ENCODE measurements around the gene MTHFR.

MTHFR gene

DNA sequence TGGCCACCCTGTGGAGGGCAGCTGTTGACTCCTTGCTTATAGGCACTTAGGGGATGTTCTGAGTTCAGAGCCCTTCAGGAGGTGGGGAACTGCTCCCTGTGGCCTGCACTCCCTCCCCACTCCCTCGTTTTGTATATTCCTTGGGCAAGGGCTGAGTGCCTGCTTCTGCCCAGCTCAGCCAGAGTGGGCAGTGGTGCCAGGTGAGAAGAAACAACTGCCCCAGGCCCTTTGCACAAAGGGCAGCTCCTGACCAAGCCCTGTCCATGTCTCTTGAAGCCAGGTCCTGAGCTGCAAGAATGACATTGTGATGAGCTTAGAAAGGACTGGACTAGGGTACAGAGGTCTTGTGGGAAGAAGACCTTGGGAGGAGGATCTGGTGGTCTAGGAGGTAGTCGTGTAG lies 67.7 kb downstream of the MTHFR start:
- in situ Hi-C loops (cut with HindIII; ENCODE audit: low sequenced_read_pairs): no loop called here

DNA sequence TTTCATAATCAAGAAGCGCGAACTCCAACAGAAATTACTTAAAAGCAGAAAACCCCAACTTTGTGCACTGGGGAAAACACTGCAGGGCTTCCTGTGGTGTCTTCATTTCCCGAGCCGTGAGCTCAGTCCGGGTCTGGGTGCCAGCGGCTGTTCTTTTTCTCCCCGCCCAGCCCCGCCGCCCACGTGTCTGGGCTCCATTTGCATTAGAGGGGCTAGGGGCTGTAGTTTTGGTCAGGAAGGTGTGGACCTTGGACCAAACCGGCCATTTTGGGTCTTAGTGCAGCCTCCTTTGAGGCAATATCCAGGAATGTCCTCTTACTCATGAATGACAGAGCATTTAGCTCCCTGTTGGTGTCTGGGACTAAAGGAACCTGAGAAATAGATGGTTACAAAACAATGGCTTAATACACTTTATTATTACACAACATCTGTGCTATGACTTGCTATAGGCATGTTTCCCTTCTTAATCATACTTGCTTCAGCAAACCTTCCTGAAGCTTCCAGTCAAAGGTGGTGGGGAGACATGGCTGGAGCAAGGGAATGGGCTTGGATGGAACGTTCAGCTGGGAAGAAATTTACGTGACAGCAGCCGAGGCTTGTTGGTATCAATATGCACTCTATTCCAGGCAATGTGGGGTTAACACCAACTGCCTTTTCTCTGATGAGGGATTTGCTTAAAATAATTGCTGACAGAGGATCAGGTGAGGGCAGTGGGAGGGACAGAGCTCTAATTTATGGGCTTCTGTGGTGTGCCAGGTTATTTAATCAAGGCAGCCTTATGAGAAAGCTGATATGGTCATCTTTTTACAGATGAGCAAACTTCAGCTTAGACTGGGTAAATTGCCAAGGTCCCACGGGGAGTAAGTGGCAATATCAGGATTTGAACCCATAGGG lies 68.8 kb downstream of the MTHFR start:
- in situ Hi-C loops (cut with HindIII; ENCODE audit: low sequenced_read_pairs): no loop called here

DNA sequence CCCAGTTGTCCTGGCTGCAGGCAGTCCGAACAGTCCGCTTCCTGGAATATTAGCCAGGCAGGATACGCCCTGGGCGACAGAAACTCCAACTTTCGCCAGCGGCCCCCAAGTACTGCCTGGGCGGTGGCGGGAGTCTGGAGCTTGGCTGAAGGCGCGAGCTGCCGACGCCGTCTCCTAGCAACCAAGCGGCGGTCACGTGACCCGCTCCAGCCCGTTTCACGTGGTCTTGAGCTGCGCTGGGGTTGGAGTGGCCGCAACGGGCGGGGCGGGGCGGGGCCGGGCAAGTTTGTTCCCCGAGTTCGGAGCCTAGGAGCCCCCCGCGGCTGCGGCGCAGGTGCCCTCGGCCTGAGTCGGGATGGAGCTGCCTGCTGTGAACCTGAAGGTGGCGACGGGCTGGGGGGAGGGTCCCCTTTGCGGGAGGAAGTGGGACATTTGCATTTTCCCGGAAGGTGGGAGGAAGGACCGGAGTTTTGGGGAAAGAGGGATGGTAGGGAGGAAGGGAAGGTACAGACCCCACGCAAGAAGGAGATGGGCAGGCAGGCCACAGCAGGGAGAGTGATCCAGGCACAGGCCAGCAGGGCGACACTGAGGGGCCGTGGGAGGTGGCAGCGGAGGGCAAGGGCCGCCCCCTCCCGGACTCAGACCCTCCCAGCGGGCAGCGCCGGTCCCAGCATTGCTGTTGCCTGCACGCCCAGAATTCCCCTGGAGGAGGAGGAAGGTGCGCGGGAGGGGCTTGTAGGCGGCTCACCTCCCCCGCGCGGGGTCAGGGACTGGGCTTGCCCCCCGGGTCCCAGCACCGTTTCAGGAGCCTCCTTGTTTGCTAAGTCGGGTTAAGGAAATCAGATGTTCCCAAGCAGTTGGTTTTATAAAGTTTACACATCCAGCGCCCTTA lies 69.7 kb downstream of the MTHFR start, which contains the start of gene AGTRAP:
Gene AGTRAP, plus strand, starts transcription at position 283 of the 892 bp plus-strand sequence. Its CDS starts 73 bp downstream, at position 356.
- in situ Hi-C loops (cut with HindIII; ENCODE audit: low sequenced_read_pairs): no loop called here

Measured in endothelial cell of hepatic sinusoid (primary cell).